Adrenal gland (tissue), 5 donors: ENCODE measurements around the gene SH3PXD2B.

Experiments used
- POLR2A ChIP-seq, 2 donors: fragments of 450-650 bp; IDR thresholded peaks; one replicate each; pipeline ENCODE4 v1.6.1; 2017; ENCODE audit warnings: antibody characterized with exemption in 2 of 2, mild to moderate bottlenecking in 2 of 2, moderate library complexity in 1 of 2
- TF ChIP-seq, protein P1 (sequence below), 6 experiments: fragments of 450-650 bp in 4 of 6; fragments of 200-600 bp in 2 of 6; sonication (generic) in 1 of 6; IDR thresholded peaks; 1 replicate in 5 of 6; 2 replicates in 1 of 6; pipeline versions ENCODE4 v1.5.1 to v1.8.0; 2016 to 2021; ENCODE audit warnings: antibody characterized with exemption in 6 of 6, mild to moderate bottlenecking in 2 of 6, moderate library complexity in 1 of 6
- donor health status: DM: no; HTN: no; CAD: no.

DNA sequence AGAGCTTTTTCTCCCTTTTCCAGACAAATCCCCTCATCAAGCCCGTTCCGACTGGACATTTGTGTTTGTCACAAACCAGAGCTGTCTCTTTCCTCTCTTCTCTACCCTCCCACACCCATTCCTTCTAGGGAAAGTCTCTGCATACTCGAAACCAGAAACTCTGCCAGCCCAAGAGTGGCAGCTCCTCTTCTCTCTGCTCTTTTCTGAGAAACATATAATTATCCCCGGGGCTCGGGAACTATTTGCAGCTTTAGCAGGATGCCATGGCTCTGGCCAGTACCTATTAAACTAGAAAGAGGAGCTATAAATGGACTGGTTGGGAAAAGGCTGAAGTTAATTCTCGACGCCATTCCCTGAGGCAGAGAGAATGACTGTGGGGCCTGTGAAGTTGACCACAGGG is 82.6 kb downstream of the SH3PXD2B start:
- TF ChIP-seq, protein P1, sequence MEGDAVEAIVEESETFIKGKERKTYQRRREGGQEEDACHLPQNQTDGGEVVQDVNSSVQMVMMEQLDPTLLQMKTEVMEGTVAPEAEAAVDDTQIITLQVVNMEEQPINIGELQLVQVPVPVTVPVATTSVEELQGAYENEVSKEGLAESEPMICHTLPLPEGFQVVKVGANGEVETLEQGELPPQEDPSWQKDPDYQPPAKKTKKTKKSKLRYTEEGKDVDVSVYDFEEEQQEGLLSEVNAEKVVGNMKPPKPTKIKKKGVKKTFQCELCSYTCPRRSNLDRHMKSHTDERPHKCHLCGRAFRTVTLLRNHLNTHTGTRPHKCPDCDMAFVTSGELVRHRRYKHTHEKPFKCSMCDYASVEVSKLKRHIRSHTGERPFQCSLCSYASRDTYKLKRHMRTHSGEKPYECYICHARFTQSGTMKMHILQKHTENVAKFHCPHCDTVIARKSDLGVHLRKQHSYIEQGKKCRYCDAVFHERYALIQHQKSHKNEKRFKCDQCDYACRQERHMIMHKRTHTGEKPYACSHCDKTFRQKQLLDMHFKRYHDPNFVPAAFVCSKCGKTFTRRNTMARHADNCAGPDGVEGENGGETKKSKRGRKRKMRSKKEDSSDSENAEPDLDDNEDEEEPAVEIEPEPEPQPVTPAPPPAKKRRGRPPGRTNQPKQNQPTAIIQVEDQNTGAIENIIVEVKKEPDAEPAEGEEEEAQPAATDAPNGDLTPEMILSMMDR (IDR thresholded peaks at IDR 0.05): no peak
- TF ChIP-seq POLR2A (IDR thresholded peaks at IDR 0.05): no peak
